Common myeloid progenitor, CD34-positive (primary cell): ENCODE results near the gene DTNBP1.

Experiments used
- CTCF ChIA-PET: fragments of 350-600 bp; sonication (Branson Sonifier 250); formaldehyde crosslinking; loops from one replicate; lab custom pipeline; 2021; ENCODE audit warnings: antibody characterized with exemption; lab: Charles Lee
- POLR2A ChIA-PET: fragments of 350-600 bp; sonication (Branson Sonifier 250); formaldehyde crosslinking; loops from one replicate; lab custom pipeline; 2021; ENCODE audit warnings: antibody characterized with exemption; lab: Charles Lee
- DNase-seq, 3 donors: peaks; one replicate each; pipeline versions ENCODE4 v3.0.0 to v3.0.0-alpha.2; 2013
- H3K27ac ChIP-seq, 2 experiments: 1 replicate in 1 of 2; 2 replicates in 1 of 2; pipeline ENCODE4 v1.7.0; 2013; ENCODE audit warnings: inconsistent platforms in 2 of 2, low read length in 2 of 2, mild to moderate bottlenecking in 2 of 2, low read depth in 1 of 2, moderate library complexity in 1 of 2; ENCODE audit not compliant: severe bottlenecking in 2 of 2, insufficient read depth in 1 of 2, poor library complexity in 1 of 2
- H3K27me3 ChIP-seq, 5 experiments: replicated peaks in 2 of 5; 1 replicate in 3 of 5; 2 replicates in 2 of 5; pipeline versions ENCODE4 v1.6.1 to v1.7.0; 2013; ENCODE audit warnings: low read length in 4 of 5, mild to moderate bottlenecking in 2 of 5, moderate library complexity in 2 of 5, inconsistent platforms in 1 of 5; ENCODE audit not compliant: insufficient read depth in 5 of 5, control insufficient read depth in 4 of 5
- H3K36me3 ChIP-seq, 4 experiments: 1 replicate in 2 of 4; 2 replicates in 2 of 4; pipeline versions ENCODE4 v1.6.1 to v1.7.0; 2013; ENCODE audit warnings: low read length in 3 of 4, control low read depth in 1 of 4, mild to moderate bottlenecking in 1 of 4; ENCODE audit not compliant: control insufficient read depth in 4 of 4, insufficient read depth in 4 of 4
- H3K4me1 ChIP-seq, 4 experiments: 1 replicate in 3 of 4; 2 replicates in 1 of 4; pipeline versions ENCODE4 v1.6.1 to v1.7.1; 2013; ENCODE audit warnings: low read length in 3 of 4, mild to moderate bottlenecking in 3 of 4, control low read depth in 1 of 4, inconsistent platforms in 1 of 4, moderate library complexity in 1 of 4; ENCODE audit not compliant: control insufficient read depth in 4 of 4, insufficient read depth in 4 of 4; ENCODE audit errors: control extremely low read depth in 1 of 4
- H3K4me3 ChIP-seq, 7 experiments: 1 replicate in 4 of 7; 2 replicates in 3 of 7; pipeline versions ENCODE4 v1.5.1 to v1.7.0; 2013; ENCODE audit warnings: mild to moderate bottlenecking in 7 of 7, low read length in 6 of 7, moderate library complexity in 6 of 7, inconsistent platforms in 2 of 7, low read depth in 2 of 7, control low read depth in 1 of 7; ENCODE audit not compliant: insufficient read depth in 4 of 7, control insufficient read depth in 1 of 7; ENCODE audit errors: extremely low read depth in 1 of 7
- H3K9me3 ChIP-seq, 5 experiments: 1 replicate in 4 of 5; 2 replicates in 1 of 5; pipeline versions ENCODE4 v1.6.1 to v1.7.1; 2013; ENCODE audit warnings: low read length in 4 of 5, mild to moderate bottlenecking in 2 of 5, inconsistent platforms in 1 of 5, low read depth in 1 of 5, moderate library complexity in 1 of 5; ENCODE audit not compliant: control insufficient read depth in 4 of 5, insufficient read depth in 2 of 5; ENCODE audit errors: control extremely low read depth in 1 of 5
- WGBS: methylation state at CpG from one replicate; pipeline ENCODE4 v1.1.5; 2013; ENCODE audit not compliant: insufficient coverage; 5-methylcytosine and 5-hydroxymethylcytosine counted together

DTNBP1 gene

GRCh38 chr6:15493437-15494168, 169.2 kb downstream of the DTNBP1 start:
- Histone ChIP-seq H3K27me3 (no peaks in the 10 kb centered on the region), H3K4me1 (peaks cover 10 to 31% (median 26%) of the 10 kb centered on the region in 4 experiments), H3K27ac (peak overlapping the region in 1 of 2 experiments; percentile 28), H3K9me3 (no peaks in the 10 kb centered on the region), H3K36me3 (peaks cover 16 to 74% (median 43%) of the 10 kb centered on the region in 4 experiments), H3K4me3 (no peak overlapping the region)
- WGBS = 98% methylated on average over 8 of the region's 9 CpGs
- ChIA-PET CTCF (interaction anchor here (1.1 to 1.7 kb wide), 3 partner anchors 13 to 129 kb away, joined by 3 to 5 read pairs (median 3); no protein-coding TSS in a partner anchor), POLR2A (no interaction called here)
- no peak for DNase-seq

- Histone ChIP-seq H3K27me3 (no peaks in the 10 kb centered on the region), H3K27ac (peak overlapping the region in 1 of 2 experiments; percentile 28), H3K36me3 (peaks cover 15 to 78% (median 44%) of the 10 kb centered on the region in 4 experiments), H3K9me3 (no peaks in the 10 kb centered on the region), H3K4me1 (peaks cover 10 to 31% (median 26%) of the 10 kb centered on the region in 4 experiments), H3K4me3 (no peak overlapping the region)
- WGBS = 92% methylated on average over 5 of the region's 5 CpGs
- ChIA-PET POLR2A (no interaction called here), CTCF (interaction anchor here (1.2 to 1.7 kb wide), 4 partner anchors 10 to 134 kb away, joined by 3 to 5 read pairs (median 4); no protein-coding TSS in a partner anchor)
- no peak for DNase-seq
Measured at GRCh38 chr6:15491986-15492269, 170.9 kb downstream of the DTNBP1 start.

- Histone ChIP-seq H3K27ac (peak overlapping the region in 1 of 2 experiments; percentile 20), H3K9me3 (no peaks in the 10 kb centered on the region), H3K4me1 (peaks cover 10 to 31% (median 26%) of the 10 kb centered on the region in 4 experiments), H3K36me3 (peaks cover 15 to 74% (median 41%) of the 10 kb centered on the region in 4 experiments), H3K27me3 (no peaks in the 10 kb centered on the region), H3K4me3 (no peak overlapping the region)
- ChIA-PET CTCF (interaction anchor here (0.9 to 1.7 kb wide), 4 partner anchors 10 to 27 kb away, joined by 3 to 6 read pairs (median 4); no protein-coding TSS in a partner anchor), POLR2A (interaction anchor here (1.1 kb wide), 1 partner anchor 20 kb away, joined by 3 read pairs; no protein-coding TSS in a partner anchor)
- WGBS = 52% methylated on average over 2 of the region's 9 CpGs
- peak; percentile 72 to 91 (median 88) for DNase-seq
Measured at GRCh38 chr6:15491255-15491985, 171.4 kb downstream of the DTNBP1 start.

GRCh38 chr6:15490242-15491100, 172.4 kb downstream of the DTNBP1 start:
- 73% methylated on average over 2 of the region's 11 CpGs for WGBS
- Histone ChIP-seq H3K9me3 (no peaks in the 10 kb centered on the region), H3K27me3 (no peaks in the 10 kb centered on the region)

GRCh38 chr6:15489261-15489962, 173.4 kb downstream of the DTNBP1 start:
- WGBS = 89% methylated on average over 14 of the region's 14 CpGs
- peaks cover 10 to 32% (median 28%) of the 10 kb centered on the region in 4 experiments for H3K4me1 ChIP-seq
- no peaks in the 10 kb centered on the region for H3K9me3 ChIP-seq
- no peaks in the 10 kb centered on the region for H3K27me3 ChIP-seq
- ChIA-PET POLR2A (interaction anchor here (0.8 kb wide), 1 partner anchor 13 kb away, joined by 3 read pairs; no protein-coding TSS in a partner anchor), CTCF (interaction anchor here (0.8 to 1.7 kb wide), 8 partner anchors 9 to 406 kb away, joined by 3 to 5 read pairs (median 3); no protein-coding TSS in a partner anchor)
- DNase-seq = no peak
- H3K36me3 ChIP-seq = peaks cover 10 to 56% (median 25%) of the 10 kb centered on the region in 4 experiments
- H3K27ac ChIP-seq = peak overlapping the region in 1 of 2 experiments; percentile 27
- H3K4me3 ChIP-seq = no peak overlapping the region

More at GRCh38 chr6:15490242-15491100, 172.4 kb downstream of the DTNBP1 start:
- Histone ChIP-seq H3K27ac (peak overlapping the region in 1 of 2 experiments; percentile 20), H3K4me1 (peaks cover 10 to 31% (median 26%) of the 10 kb centered on the region in 4 experiments), H3K4me3 (no peak overlapping the region), H3K36me3 (peaks cover 11 to 65% (median 32%) of the 10 kb centered on the region in 4 experiments)
- ChIA-PET CTCF (interaction anchor here (0.9 to 1.7 kb wide), 10 partner anchors 10 to 566 kb away, joined by 3 to 6 read pairs (median 3); no protein-coding TSS in a partner anchor), POLR2A (interaction anchor here (0.6 to 1.1 kb wide), 2 partner anchors 8 to 19 kb away, joined by 3 read pairs; no protein-coding TSS in a partner anchor)
- DNase-seq = peak in 2 of 3 donors; percentile 61 to 72

GRCh38 chr6:15487262-15487661, 175.6 kb downstream of the DTNBP1 start:
- H3K36me3 ChIP-seq = peaks cover 10 to 46% (median 22%) of the 10 kb centered on the region in 4 experiments
- H3K27ac ChIP-seq = no peak overlapping the region
- DNase-seq = no peak
- H3K4me3 ChIP-seq = no peak overlapping the region
- CTCF ChIA-PET = no interaction called here
- peaks cover 10 to 38% (median 31%) of the 10 kb centered on the region in 4 experiments for H3K4me1 ChIP-seq
- WGBS = 98% methylated on average over 12 of the region's 13 CpGs
- no peaks in the 10 kb centered on the region for H3K27me3 ChIP-seq
- H3K9me3 ChIP-seq = no peaks in the 10 kb centered on the region
- POLR2A ChIA-PET = no interaction called here
